ENCODE measurements around the gene C20orf204.

C20orf204 gene

DNA sequence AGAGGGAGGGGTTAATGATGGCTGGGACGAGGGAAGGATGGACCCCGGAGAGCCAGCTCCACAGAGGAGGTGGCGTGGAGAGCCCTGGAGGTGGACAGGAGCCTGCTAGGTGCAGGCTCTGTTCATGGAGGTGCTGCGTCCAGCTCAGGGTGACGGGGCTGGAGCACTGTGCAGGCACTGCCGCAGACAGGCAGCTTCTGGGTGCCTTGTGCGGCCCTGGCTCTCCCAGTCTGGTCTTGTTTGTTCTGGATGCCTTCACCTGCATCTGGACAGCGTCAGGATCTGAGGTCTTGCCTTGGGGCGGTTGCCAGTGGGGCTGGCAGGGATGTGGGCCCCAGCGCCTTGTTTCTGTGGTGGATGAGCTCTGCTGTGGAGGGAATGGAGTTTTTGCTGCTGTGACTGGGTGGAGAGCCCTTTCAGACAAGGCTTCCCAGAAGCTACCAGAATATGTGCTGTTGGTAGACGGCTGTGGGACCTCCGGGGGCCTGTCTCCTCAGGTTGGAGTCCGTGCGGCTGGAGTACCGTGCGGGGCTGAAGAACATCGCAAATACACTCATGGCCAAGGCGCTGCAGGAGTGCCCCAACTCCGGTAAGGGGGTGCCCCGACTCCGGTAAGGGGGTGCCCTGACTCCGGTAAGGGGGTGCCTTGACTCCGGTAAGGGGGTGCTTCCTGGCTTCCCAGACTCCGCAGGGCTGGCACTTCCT, 7.8 kb upstream of the C20orf204 start:
- no peak for DNase-seq

DNA sequence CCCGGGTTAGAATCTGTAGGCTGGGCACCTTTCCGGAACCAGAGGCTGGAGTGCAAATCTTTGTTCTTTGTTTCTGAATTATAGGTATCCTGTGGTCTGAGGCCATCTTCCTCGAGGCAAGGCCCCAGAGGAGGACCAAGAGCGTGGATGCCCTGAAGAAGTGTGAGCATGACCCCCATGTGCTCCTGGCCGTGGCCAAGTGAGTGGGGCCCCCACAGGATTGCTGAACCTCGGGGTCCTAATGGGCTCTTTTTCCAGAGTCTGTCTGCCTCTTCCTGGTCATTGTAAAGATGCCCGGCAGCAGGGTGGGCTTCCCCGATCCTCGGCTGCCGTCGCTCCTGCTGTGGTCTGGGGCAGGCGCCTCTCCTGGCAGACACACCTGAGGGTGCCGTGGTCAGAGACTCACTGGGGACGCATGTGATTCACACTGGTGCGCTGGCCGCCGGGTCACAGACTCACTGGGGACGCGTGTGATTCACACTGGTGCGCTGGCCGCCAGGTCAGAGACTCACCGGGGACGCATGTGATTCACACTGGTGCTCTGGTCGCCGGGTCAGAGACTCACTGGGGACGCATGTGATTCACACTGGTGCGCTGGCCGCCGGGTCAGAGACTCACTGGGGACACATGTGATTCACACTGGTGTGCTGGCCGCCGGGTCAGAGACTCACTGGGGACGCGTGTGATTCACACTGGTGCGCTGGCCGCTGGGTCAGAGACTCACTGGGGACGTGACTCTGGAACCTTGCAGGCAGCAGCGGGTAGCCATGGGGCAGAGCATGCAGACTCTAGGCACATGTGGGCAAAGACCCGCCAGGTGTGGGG, 6.5 kb upstream of the C20orf204 start:
- no peak for DNase-seq

DNA sequence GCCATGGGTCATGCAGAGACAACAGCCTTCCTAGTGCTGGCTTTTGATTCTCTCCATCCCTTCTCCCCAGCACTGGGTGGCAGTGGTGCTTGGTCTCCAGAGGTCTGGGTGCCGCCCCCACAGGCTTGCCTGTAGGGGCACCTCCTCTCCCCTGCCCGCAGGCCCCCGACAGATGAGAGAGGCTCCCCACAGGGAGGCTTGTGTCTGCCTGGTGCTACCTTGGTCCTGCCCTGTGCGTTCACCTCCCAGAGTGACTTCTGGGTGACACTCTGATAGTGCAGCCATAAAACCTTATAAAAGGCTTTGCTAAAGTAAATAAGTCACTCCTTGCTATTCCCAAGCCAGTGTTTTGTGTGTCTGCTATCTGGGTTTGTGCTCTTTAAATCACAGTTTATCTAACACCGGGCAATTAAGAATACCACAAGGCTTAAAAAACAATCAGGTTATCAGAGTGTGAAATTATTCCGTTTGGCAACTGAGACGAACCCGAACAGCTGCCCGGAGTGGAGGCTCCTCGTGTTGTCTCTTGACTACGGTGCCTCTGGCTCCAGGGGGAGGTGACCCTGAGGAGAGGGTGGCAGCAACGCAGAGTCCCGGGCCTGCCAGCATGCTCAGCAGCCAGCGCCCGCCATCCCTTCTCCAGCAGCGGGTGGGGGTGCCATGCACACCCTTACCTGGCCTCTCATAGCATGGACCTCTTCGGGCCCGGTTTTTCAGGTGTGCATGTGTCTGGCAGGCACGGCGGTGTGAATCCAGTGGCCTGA, 5.4 kb upstream of the C20orf204 start:
- DNase-seq = no peak

DNA sequence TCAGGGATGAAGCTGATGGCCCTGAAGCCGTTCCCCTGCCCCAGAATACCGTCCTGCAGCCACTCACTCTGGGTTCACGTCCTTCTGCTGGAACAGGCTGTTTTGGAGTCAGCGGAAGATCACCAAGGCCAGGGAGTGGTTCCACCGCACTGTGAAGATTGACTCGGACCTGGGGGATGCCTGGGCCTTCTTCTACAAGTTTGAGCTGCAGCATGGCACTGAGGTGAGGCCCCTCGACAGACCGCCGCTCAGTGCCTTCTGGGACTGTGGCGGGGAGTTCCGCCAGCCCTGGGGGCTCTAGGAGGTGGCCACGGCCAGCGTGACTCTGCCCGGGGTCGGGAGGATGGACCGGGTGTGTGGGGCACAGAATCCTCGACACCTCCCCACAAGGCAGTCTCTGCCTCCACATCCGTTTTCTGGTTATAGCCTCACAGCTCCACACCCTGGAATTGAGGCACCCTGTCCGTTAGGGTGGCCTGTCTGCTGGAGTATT, 4.1 kb upstream of the C20orf204 start:
- DNase-seq = no peak

DNA sequence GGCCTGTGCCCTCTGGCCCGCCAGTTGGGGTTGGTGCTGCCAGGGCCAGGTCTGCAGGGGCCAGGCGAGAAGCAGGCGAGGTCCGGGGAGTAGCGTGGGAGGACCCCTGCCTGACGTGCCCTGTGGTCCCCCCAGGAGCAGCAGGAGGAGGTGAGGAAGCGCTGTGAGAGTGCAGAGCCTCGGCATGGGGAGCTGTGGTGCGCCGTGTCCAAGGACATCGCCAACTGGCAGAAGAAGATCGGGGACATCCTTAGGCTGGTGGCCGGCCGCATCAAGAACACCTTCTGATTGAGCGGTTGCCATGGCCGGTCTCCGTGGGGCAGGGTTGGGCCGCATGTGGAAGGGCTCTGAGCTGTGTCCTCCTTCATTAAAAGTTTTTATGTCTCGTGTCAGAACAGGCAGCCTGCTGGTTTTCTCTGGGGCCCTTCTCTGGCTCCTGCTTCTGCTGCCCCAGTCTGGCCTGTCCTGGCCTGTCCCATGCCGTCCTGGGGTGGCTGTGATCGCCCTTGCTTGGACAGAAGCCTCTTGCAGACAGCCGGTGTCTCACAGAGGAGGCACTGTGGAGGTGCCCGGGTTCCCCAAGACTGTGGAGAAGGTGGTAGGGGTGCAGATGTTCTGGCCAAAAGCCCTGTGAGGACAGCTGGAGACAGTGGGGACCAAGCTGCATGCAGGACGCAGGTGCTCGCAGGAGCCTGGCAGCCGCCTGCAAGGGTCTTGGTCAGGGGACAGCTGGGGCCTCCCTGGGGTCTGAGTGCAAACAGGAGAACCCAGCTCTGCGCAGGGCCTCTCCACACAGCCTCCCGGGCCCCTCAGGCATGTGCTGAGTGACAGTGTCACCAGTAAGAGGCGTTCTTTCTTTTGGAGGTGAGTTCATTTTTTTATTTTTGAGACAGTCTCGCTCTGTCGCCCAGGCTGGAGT, 3.0 kb upstream of the C20orf204 start:
- DNase-seq = no peak

DNA sequence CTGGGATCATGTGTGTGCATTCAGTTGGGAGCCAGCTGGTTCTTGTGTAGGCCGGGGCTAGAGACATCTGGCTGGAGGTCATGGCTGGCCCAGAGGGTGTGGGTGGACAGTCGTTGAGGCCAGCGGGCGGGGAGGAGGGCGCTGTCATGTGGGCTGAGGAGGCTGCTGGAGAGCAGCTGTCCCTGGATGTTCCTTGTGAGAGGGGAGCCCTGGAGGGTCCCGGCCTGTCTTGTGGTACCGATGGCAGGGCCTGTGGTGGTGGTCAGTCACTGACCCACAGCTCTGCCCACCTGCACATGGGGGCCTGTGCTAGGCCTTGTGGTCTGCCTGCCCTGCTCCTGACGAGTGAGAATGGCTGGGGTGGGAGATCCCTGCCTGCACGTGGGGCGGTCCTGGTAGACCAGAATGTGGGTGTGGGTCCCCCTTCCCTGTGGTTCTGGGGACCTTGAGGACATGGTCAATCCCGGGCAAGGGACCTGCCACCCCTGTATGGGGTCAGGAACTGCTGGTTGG, 1.9 kb upstream of the C20orf204 start:
- no peak for DNase-seq

DNA sequence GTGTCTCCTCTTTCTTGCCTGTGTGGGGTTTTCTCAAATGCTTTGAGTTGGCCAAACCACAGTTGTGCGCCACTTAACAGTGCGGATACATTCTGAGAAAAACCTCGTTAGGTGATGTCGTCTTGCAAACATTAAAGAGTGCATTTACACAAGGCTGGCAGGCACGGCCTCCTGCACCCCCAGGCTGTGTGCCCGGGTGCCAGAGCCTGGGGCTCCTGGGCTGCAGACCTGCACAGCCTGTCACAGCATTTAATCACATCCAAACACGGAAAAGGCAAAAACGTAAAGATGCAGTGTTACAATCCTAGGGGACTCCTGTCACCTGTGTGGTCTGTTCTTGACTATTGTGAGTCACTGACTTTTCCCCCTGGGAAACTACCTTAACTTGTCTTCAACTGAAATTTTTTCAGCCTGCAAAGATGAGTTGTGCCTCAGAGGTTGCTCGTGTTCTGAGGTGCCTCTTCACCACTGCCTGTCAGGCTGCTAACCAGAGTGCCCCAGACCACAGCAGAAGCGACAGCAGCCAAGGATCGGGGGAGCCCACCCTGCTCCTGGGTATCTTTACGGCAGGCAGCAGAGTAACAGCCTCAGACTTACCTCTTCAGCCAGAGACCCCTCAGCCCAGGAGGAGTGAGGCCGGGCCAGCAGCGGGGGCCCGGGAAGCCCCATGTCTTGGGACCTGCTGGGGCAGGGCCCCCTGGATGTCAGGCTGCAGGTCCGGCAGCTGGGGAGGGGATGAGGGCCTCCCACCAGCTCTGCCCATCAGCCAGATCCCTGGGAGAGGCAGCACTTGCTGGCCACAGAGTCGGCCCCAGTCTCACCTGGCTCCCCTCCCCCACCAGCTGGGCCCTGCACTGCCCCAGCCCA, 683 bp upstream of the C20orf204 start:
- DNase-seq = no peak

DNA sequence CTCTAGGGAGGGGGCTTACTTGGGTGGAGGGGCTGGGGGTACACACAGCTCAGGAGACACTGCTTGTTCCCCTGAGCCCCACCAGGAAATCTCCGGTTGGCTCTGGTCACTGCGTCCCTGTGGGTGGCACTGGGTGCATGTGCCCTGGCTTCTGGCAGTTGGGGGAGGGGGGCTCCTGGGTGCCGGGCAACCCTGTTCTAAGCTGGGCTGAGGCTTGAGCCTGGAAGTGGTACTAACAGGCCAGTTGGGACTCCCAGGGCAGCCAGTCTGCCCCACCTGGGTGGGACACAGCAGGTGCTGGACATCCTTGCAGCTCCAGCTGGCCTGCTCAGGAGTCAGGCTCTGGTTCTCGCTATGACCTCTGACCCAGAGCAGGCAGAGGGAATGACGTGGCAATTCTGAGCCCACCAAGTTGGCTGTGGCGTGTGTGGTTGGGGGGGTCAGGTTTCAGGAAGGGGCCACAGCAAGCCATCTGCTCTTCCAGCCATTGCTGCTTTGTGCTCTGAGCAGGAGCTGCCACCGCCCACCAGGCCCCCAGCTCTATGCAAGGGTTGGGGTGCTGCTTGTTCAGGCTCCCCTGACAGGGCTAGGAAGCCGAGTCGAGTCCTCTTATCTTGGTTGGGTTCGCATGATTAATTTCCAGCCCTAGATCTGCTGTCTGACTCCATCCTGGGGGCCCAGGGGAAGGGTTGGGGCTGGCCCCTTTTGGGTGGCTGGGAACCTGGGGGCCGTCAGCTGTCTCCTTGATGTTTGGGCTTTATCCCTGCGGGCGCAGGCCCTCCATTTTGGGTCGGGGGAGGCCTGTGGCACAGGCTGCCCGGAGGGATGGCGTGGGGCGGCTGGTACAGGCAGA, 590 bp downstream of the C20orf204 start:
- DNase-seq = no peak

DNA sequence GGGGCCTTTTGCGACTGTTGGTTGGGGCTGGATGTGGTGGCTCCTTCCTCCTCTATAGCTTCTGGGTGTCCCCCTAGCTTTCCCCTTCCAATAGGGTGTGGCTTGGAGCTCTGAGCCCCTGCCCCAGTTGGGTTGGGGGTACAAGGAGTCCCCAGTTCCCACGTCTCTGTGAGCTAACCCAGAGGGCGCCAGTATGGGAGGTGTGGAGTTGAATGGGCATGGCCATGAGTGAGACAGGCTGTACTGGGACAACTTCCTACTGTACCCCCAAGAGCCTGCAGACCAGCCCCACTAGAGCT, 1.2 kb downstream of the C20orf204 start:
- DNase-seq = no peak

DNA sequence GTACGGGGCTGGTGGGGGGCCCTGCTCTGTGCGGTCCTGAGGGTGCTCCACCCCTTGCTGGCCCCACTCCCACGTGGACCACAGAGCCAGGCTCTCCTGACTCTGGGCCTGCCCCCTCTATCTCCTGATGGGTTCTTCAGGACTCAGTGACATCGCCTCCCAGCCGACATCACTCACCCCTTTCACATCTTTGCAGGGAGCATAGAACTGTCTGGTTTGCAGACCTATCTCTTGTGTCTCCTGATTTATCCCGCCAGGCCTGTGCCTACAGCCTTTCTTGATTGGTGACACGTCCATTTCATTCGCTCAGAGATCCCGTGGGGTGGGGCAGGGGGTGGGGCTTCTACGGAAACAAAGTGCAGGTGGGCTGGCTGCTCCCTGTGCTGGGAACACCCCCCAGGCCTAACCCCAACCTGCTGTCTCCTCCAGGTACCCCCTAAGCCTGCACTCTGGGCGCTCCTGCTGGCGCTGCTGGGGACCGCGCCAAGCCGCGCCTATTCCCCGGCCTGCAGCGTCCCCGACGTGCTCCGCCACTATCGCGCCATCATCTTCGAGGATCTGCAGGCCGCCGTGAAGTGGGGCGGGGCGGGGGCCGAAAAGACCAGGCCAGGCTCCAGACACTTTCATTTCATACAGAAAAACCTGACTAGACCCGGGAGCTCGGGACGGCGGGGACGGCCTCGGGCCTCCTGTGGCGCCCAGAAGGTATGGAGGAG, 1.7 kb downstream of the C20orf204 start:
- DNase-seq = peak; percentile 15

DNA sequence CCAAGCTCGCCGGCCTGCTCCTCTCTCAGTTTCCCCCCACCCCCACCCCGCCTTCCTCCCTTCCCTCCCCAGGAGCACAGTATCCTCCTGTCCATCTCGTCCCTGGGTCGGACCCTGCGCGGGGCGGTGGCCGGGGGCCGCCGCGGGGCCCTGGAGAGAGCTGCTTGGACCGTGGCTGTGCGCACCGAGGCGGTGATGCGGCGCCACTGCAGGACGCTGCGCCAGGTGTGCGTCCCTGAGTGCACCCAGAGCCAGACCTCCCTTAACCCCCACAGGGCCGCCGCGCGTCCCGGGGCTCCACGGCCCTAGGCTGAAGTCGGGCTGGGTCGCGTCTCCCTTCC, 2.2 kb downstream of the C20orf204 start:
- DNase-seq = peak; percentile 37

DNA sequence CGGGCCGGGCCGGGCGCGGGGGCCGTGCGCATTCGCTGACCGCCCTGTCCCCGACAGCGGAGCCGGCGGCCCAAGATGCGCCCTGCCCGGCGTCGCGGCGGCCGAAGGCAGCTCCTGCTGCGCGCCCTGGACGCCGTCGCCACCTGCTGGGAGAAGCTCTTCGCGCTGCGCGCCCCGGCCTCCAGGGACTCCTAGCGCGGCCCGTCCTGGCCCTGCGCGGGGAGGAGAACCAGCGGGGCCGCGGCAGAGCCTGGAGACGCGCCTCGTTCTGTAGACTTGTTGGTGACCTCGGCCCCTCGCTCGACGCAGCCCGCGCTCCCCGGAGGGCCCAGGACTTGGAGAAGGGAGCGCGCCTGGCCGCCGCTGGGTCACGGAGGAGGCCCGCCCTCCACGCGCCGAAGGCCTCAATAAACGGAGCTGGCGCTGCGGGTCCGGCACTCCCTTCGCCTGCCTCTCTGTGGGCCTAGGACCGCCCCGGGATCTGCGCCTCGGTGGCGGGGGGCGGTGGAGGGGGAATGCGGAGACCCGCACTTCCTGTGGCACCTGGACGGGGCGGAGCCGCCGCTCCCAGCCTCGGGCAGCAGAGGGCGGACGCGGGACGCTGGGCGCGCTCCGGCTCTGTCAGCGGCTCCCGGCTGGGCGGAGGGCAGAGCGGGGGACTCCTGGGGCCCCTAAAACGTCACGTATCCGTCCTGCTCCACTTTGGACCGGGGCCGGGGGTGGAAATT, 2.7 kb downstream of the C20orf204 start:
- peak; percentile 37 for DNase-seq

DNA sequence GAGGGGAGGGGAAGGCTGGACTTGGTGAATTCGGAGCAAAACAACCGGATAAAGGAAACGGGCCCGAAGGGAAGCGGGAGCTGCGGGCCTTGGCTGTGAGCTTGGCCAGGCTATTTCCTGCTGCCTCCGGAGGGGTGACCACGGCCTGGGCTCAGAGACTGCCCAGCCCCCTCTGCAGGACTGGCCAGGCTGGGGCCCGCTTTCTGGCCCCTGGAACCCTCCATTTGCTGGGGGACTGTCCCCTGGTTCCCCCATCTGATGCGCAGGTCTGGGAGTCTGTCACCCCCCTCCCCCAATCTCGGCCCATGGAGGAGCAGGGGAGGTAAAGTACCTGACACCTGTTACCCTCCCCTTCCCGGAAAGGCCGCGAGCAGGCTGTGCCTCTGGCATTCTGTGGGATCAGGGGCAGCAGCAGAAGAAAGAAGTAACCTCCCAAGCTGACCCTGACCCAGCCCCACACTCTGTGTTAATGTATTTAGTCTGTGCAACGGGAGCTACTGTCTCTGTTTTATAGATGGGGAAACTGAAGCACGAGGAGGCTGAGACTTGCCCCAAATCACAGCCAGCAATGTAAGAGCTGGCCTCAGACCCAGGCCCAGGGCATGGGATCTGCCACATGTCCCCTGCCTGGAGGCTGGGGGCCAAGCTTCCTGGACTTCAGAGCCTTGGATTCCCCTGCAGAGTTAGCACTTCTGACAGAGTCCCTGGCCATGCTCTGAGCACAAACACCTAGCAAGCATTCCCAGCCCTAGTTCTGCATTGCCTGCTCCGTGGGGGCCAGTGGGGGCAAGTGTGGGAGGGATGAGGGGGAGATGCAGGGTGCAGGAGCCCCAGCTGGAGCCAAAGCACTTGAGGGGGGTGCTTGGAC, 3.5 kb downstream of the C20orf204 start:
- DNase-seq = no peak

DNA sequence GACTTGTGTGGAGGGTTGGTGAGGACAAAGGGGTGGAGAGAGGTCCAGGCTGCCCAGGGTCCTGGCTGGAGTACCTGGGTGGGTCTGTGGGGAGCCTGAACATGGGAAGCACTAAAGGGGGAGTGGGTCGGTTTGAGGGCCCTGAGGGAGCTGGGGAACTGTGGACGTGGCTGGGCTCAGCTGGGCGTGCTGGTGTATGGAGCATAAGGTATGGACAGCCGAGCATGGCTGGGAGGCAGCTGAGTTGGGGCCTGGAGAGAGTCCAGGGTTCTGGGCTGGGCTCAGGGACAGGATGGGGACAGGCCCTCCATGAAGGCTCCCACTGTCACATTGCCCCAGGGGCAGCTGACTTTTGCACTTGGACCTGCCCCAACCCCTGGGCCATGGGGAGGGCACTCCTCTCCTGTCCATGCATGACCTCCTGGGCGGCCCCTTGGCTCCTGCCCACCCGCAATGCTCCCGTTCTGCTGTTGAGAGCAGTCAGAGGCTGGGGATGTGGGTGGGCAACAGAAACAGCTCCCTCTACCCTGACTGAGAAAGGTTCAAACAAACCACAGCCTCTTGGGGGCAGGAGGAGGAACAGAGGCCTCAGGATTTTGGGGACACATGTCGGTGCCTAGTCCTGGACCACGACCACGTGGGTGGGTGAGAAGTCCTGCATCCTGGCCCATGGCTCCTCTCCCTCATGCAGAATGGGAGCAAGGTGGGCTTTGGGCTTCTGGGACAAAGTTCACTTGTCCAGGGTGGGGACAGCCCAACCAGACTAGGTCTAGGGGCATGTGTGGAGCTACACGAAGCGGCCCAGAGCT, 4.5 kb downstream of the C20orf204 start:
- DNase-seq = no peak

DNA sequence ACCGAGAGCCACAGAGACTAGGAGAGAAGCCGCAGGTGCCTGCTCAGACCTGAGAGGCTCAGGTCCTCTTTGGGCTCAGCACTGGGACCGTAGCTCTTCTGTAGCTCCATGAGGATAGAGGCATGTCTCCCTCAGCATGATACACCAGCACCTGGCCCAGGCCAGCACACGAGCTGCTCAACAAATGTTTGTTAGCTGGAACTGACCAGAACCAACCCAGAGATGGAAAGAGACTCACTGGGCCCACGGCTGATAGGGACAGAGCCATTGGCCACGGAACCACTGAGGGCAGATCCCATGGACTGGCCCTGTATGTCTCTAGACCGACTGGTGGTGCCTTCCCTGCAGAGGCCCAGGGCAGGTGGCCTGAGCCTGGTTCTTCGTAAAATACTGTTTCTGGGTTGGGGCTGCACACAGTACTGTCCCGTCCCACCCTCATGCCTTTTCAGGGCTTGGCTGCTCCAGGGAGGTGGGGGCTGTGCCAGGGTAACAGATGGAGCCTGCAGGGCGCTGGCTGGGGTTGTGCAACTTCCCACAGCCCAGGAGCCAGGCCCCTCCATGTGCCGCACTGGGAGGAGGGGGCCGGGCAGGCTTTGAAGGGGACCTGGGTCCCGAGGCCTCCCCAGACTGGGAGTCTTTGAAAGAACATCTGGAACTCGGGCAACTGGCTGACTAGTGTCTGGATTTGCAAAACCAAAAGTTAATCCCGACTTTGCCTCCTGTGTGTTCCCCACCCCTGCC, 5.2 kb downstream of the C20orf204 start:
- no peak for DNase-seq

DNA sequence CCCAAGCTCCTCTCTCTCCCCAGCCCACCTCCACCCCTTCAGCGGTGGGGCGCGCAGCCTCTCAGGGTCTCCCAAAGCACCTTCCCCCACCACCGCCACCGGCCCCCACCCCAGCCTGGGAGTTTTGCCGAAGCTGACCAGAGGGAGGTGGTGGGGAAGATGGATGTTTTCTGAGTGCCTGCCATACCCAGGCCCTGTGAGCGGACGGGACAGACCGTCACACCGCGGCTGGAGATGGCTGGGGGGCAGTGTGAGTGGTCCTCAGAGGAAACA, 5.7 kb downstream of the C20orf204 start:
- DNase-seq = no peak
